Mononuclear cell (primary cell): ENCODE measurements around the gene ADAMTSL4. TPM values are rescaled to one million over a fixed set of nuclear protein-coding genes. Genes with fewer than 3 reads are reported as not detected.
A peak's percentile ranks its signal among the peaks of the same experiment; 100 is the strongest.

Experiments used
- H3K27me3 ChIP-seq: 2 replicates; pipeline ENCODE4 v1.6.0; 2011; ENCODE audit warnings: low read length, control low read depth; ENCODE audit not compliant: insufficient read depth
- H3K4me1 ChIP-seq: 2 replicates; pipeline ENCODE4 v1.5.1; 2011; ENCODE audit warnings: mild to moderate bottlenecking, low read length, control low read depth; ENCODE audit not compliant: insufficient read depth
- H3K4me3 ChIP-seq: 2 replicates; pipeline ENCODE4 v1.5.1; 2011; ENCODE audit warnings: mild to moderate bottlenecking, low read length, moderate library complexity
- H3K9me3 ChIP-seq: 2 replicates; pipeline ENCODE4 v1.5.1; 2011; ENCODE audit warnings: low read depth, mild to moderate bottlenecking, control low read depth, low read length
- total RNA-seq: library from RNA; depleted of rRNA; stranded (reverse); fragments of >200 nt; gene quantifications from one replicate; pipeline ENCODE4 v1.2.3, GENCODE V29; 2012

ADAMTSL4 gene
- total RNA-seq, 1 donor = 3.3 TPM

DNA sequence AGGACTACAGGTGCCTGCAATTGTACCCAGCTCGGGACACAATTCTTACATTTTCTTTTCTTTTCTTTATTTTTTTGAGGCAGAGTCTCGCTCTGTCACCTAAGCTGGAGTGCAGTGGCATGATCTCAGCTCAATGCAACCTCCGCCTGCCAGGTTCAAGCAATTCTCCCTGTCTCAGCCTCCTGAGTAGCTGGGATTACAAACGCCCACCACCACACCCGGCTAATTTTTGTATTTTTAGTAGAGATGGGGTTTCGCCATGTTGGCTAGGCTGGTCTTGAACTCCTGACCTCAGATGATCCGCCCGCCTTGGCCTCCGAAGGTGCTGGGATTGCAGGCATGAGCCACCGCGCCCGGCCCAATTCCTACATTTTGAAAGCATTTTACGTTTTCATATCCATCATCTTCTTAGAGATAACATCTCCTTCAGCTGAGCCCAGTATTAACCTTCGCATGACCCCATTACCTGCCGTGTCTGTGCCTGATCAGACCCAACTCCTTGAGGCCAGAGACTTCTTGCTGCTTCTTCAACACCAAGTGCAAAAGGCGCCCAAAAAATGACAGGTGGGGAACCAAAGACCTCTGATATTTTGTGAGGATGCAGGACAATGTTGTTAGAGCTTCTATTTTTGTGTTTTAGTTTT lies 2.8 kb upstream of the ADAMTSL4 start:
- H3K9me3 ChIP-seq = no peaks in the 10 kb centered on the region
- no peak overlapping the region for H3K4me3 ChIP-seq
- H3K27me3 ChIP-seq = no peaks in the 10 kb centered on the region
- peaks cover 26% of the 10 kb centered on the region for H3K4me1 ChIP-seq

DNA sequence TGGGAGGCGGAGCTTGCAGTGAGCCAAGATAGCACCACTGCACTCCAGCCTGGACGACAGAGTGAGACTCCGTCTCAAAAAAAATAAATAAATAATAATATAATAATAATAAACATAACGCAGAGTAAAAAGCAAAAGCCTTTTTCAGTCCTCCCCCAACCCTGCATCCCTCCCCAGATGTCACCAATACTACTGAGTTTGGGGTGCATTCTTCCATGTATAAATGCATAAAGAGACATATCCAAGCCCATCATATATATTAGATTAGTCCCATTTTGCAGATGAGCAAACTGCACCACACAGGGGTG lies 930 bp upstream of the ADAMTSL4 start:
- no peaks in the 10 kb centered on the region for H3K27me3 ChIP-seq
- H3K4me1 ChIP-seq = peaks cover 45% of the 10 kb centered on the region
- peak overlapping the region; percentile 37 for H3K4me3 ChIP-seq
- no peaks in the 10 kb centered on the region for H3K9me3 ChIP-seq

- H3K9me3 ChIP-seq = no peaks in the 10 kb centered on the region
- peaks cover 56% of the 10 kb centered on the region for H3K4me1 ChIP-seq
- H3K4me3 ChIP-seq = peak overlapping the region; percentile 37
- no peaks in the 10 kb centered on the region for H3K27me3 ChIP-seq
Observed at GRCh38 chr1:150549496-150550221, 451 bp downstream of the ADAMTSL4 start.

DNA sequence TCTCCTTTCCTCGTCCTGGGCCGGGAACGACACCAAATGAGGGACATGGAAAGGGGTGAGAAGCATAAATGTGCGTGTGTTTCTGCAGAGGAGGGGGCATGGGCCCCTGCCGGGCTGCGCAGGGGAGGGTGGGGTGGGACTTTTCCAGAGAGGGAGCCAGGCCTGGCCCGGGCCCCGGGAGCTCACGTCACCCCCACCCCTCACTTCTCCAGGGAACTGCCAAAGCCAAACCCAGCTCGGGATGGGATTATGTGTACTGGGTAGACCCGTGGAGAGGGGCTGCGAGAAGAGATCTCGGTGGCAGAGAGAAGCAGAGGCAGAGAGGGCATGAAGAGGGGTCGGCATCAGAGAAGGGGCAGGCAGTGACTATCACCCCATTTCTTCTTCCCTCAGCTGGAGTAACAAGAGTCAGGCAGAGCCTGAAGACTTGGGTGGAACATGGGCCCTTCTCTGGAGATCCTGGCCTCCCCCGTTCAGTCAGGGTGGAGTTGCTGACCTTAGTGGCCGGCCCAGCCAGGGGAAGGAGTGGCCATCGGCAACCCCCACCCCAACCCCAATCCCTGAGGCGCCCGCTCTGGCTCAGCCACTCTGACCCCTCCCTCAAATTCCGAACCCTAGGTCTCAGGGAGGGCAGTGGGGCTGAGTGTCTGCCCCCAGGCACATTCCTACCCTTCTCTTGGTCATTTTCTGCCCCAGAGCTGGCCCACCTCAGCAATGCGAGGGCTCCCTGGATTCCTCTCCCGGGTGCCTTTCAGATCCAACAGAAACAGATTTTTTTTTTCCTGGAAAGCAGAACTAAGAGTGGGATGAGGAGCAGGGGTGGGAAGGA lies 1.2 kb downstream of the ADAMTSL4 start:
- Histone ChIP-seq H3K9me3 (no peaks in the 10 kb centered on the region), H3K4me1 (peaks cover 56% of the 10 kb centered on the region), H3K4me3 (peak overlapping the region; percentile 37), H3K27me3 (no peaks in the 10 kb centered on the region)

DNA sequence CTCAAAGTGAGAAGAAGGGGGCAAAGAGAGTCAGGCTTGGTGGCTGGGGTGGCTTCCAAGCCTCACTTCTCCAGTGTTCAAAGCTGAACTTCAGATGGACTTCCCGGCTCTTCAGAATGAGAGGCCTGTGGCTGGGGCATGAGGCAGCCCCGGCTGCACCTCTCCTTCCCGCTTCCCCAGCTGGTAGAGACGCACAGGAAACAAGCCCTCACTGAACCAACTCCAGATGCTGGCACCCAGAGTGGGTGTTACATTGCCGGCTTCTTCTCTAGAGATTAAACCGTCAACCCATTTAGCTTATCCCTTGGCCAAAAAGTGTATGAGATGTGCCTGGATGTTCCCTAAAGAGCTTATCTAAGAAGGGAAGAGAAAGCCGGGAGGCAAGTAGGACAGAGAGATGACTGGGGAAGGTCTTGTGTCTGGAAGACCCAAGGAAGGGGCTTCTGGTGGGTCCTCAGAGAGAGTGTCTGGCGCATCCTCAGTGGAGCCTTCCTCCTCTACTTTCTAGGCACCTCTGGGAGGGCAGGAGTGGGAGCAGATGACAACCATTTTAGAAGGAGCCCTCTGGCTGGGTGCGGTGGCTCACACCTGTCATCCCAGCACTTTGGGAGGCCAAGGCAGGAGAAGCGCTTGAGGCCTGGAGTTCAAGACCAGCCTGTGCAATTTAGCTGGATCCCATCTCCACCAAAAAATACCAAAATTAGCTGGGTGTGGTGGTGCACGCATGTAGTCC lies 2.0 kb downstream of the ADAMTSL4 start:
- Histone ChIP-seq H3K27me3 (no peaks in the 10 kb centered on the region), H3K9me3 (no peaks in the 10 kb centered on the region), H3K4me3 (no peak overlapping the region), H3K4me1 (peaks cover 56% of the 10 kb centered on the region)

DNA sequence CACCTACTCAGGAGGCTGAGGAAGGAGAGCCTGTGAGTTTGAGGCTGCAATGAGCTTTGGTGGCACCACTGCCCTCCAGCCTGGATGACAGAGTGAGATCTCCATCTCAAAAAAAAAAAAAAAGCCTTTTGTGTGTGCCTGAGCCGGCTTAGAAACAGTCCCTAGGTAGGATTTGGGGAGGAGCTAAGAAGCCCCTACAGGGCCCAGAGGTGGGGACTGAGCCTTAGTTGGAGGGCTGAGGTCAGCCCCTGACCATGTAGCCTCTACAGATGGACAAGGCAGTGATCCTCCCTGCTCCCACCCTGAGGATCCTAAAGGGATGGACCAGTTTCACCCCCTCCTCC lies 2.5 kb downstream of the ADAMTSL4 start:
- H3K4me1 ChIP-seq = peaks cover 56% of the 10 kb centered on the region
- H3K27me3 ChIP-seq = no peaks in the 10 kb centered on the region
- no peaks in the 10 kb centered on the region for H3K9me3 ChIP-seq
- H3K4me3 ChIP-seq = no peak overlapping the region

GRCh38 chr1:150552128-150552910 lies 3.1 kb downstream of the ADAMTSL4 start:
- Histone ChIP-seq H3K9me3 (no peaks in the 10 kb centered on the region), H3K4me1 (peaks cover 56% of the 10 kb centered on the region), H3K4me3 (no peak overlapping the region), H3K27me3 (no peaks in the 10 kb centered on the region)

DNA sequence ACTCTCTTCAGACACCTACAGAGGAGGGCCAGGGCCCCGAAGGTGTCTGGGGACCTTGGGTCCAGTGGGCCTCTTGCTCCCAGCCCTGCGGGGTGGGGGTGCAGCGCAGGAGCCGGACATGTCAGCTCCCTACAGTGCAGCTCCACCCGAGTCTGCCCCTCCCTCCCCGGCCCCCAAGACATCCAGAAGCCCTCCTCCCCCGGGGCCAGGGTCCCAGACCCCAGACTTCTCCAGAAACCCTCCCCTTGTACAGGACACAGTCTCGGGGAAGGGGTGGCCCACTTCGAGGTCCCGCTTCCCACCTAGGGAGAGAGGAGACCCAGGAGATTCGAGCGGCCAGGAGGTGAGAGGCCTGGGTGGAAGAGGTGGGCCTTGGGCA lies 3.7 kb downstream of the ADAMTSL4 start:
- Histone ChIP-seq H3K4me3 (no peak overlapping the region), H3K27me3 (no peaks in the 10 kb centered on the region), H3K9me3 (no peaks in the 10 kb centered on the region), H3K4me1 (peaks cover 56% of the 10 kb centered on the region)

- Histone ChIP-seq H3K9me3 (no peaks in the 10 kb centered on the region), H3K27me3 (no peaks in the 10 kb centered on the region), H3K4me3 (no peak overlapping the region), H3K4me1 (peaks cover 54% of the 10 kb centered on the region)
Observed at GRCh38 chr1:150553392-150554085, 4.3 kb downstream of the ADAMTSL4 start.

GRCh38 chr1:150554086-150554452 lies 4.9 kb downstream of the ADAMTSL4 start:
- H3K4me3 ChIP-seq = no peak overlapping the region
- no peaks in the 10 kb centered on the region for H3K27me3 ChIP-seq
- peaks cover 56% of the 10 kb centered on the region for H3K4me1 ChIP-seq
- H3K9me3 ChIP-seq = no peaks in the 10 kb centered on the region

- Histone ChIP-seq H3K4me1 (peaks cover 60% of the 10 kb centered on the region), H3K9me3 (no peaks in the 10 kb centered on the region), H3K4me3 (no peak overlapping the region), H3K27me3 (no peaks in the 10 kb centered on the region)
Observed at GRCh38 chr1:150555198-150555970, 6.2 kb downstream of the ADAMTSL4 start.

DNA sequence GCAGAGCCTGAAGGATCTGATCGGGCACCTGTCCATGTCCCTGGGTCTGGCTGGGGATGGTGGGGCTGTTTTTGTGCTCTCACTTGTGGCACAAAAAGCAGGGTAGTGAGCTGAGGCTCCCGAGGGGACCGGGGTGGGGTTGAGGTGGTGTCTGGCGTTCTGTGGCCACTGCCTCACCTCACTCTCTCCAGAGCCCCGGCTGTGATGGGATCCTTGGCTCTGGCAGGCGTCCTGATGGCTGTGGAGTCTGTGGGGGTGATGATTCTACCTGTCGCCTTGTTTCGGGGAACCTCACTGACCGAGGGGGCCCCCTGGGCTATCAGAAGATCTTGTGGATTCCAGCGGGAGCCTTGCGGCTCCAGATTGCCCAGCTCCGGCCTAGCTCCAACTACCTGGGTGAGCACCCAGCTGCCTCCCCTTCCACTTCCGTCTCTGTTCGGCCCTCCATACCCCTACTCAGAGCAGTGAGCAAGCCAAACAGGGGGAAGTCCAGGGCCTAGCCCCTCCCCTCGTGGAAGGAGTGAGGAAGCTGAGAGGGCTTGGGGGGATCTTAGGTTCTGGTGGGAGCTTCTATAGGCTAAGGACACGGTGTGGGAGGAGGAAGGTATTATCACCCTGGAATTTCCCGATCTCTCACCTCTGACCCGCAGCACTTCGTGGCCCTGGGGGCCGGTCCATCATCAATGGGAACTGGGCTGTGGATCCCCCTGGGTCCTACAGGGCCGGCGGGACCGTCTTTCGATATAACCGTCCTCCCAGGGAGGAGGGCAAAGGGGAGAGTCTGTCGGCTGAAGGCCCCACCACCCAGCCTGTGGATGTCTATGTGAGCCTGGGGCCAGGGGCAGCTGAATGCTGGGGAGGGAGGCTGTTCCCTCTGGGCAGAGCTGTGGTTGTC lies 7.0 kb downstream of the ADAMTSL4 start:
- Histone ChIP-seq H3K27me3 (no peaks in the 10 kb centered on the region), H3K4me1 (peaks cover 57% of the 10 kb centered on the region), H3K9me3 (no peaks in the 10 kb centered on the region), H3K4me3 (no peak overlapping the region)
